Activated T-cell treated with anti-CD3 and anti-CD28 coated beads for 1 hour (primary cell): ENCODE measurements around the gene NOD1.

Experiments used
- DNase-seq: peaks from one replicate; pipeline ENCODE4 v3.0.0-alpha.2; 2020; ENCODE audit warnings: low read depth

The NOD1 gene

DNA sequence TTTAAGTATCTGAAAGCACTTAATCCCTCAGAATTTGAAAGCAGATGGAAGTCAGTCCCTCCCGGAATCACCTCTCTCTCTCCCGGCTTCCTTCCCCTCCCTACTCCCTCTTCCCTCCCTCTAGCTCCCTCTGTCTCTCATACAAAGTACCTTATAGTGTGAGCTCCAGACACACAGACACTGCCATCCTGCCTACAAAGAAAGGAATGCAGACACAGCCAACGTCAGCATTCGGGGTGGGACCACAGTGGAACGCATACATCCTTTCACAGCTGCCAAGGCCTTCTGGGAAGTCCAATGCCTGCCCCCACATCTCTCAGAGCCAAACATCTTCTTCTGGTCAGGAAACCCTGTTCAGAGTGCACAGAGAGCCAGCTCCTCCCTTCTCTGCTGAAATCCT, 9.3 kb downstream of the NOD1 start:
- no peak for DNase-seq

DNA sequence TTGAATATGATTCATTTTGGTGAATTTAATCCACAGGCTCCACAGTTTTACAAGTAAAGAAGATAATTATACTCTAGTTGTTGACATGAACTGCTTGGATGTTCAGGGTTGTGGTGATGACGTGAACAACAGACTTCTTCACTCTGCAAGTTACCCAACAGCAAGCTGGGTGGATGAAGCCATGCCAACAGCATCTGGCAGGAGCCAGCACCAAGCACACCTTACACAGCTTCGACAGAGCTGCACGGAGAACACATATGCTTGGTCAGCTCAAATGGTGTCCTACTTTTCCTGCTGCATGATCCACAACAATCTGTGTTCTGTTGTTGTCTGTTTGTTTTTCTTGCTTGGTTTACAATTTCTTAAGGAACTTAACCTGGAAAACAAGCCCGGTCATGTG, 9.8 kb downstream of the NOD1 start:
- no peak for DNase-seq

- DNase-seq: no peak
Observed at GRCh38 chr7:30468041-30468440, 10.5 kb downstream of the NOD1 start.

GRCh38 chr7:30467271-30467670, 11.3 kb downstream of the NOD1 start:
- DNase-seq: no peak

DNA sequence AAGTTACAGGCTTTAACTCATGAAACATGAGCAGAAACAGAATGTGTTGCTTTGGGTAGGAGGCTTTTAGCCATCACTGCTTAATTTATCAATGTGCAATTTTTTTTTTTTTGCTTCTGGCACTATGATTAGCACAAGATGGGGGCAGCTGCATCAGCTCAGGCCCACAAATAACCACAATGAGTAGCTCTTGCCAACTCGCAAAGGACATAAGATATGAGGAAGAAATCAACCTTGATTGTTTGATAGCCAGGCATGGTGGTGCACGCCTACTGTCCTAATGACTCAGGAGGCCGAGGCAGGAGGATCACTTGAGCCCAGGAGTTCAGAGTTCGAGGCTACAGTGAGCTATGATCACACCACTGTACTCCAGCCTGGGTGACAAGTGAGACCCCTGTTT, 12.3 kb downstream of the NOD1 start:
- no peak for DNase-seq

GRCh38 chr7:30465811-30466180, 12.8 kb downstream of the NOD1 start:
- no peak for DNase-seq

DNA sequence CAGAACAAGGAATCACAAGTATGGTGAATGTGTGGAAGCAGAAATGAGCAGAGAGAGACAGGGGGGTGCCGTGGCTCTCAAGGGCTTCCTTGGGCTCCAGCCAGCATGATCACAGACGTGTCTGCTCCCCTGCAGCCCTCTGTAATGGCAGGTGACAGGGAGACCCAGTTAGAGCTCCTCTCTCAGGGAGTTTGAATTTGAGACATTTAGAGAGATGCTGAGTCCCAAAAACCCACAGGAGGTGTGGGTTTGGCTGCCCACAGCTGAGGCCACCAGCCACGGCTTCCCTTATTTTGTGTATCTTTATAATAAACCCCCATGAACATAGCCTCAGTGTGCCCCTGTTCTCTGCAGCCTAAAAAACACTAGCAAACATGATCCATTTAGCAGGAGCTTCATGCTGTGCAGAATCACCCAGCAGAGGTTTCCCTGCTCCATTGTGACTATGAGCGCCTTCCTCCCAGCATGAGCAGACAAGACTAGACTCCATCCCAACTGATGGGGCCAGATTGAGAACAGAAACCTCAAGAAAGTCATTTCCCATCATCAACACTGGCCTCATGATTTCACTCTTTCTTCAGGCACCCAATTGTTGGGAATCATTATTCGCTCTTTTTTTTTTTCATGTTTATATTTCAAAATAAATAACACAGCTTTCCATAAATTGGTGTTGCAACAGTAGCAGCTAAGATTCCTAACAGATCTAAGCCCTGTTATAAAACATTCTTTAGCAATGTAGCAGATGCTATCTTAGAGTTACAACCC, 13.4 kb downstream of the NOD1 start:
- DNase-seq: no peak

DNA sequence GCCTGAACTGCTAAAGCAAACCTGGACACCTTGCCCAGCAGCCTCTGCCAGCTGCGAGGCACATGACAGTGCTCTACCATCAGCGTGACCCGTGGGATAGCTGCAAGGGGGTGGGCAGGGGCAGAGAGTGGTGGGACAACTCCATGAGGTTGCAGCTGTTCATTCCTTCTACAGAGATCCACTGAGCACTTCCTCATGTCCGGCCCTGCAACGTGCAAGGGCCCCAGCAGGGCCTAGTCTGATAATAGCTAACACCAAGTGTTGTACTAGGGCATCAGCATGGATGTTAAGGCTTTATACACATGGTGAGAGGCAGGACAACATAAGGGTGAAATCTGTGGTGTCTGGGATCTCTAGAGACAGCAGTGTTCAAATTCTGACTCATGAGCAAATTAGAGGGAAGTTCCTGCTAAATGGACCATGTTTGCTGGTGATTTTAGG, 14.3 kb downstream of the NOD1 start:
- no peak for DNase-seq

DNA sequence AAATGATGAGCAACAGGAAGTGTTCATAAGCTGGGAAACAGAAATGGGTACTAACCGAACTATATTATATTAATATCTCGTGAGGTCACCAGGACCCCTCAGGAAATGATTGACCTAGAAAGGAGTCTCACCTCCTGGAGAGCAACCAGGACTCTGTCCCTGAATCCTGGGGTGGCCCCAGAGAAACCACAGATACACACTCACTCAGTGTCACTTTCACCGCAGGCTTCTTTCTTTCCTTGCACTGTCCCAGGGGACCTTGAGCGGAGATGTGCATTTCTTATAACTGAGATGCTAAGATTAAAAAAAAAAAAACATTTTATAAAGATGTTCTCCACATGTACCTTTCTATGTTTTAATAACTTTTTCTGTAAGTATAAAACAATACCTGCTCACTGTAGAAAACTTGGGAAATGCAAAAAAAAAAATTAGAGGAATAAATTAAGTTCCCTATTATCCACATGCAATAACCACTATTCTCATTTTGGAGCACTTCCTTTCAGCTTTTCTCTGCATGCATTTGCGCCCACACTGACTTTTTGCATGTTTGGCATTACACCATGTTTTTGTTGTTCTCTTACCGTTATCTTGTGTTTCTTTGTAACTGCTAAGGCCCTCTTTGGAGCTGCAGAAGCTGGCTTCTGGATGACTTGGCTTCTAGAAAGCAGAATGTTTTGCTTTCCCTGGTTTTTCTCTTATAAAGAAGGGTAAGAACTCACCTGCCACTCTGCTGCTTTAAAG, 15.0 kb downstream of the NOD1 start:
- no peak for DNase-seq

GRCh38 chr7:30462179-30462578, 16.4 kb downstream of the NOD1 start:
- no peak for DNase-seq

GRCh38 chr7:30460246-30460633, 18.3 kb downstream of the NOD1 start:
- DNase-seq: no peak

- no peak for DNase-seq
Observed at GRCh38 chr7:30459591-30460245, 18.9 kb downstream of the NOD1 start.

DNA sequence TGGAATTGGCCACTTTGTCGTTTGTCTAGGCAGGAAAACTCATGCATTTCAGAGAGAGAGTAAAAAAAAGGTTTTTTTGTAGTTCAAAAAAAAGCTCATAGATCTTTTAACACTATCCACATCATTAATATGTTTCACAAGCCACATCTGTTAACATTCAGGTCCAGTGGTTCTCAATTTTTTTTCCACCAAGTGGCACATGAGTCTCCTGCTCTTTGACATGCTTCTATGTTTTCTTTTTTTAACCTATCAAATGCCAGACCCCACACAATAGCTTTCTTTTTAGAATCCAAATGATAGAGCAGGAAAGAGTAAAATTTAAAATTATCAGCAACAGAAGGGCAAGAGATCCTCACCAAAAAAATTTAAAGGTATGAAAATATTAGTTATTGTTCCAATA, 20.3 kb downstream of the NOD1 start:
- no peak for DNase-seq

DNA sequence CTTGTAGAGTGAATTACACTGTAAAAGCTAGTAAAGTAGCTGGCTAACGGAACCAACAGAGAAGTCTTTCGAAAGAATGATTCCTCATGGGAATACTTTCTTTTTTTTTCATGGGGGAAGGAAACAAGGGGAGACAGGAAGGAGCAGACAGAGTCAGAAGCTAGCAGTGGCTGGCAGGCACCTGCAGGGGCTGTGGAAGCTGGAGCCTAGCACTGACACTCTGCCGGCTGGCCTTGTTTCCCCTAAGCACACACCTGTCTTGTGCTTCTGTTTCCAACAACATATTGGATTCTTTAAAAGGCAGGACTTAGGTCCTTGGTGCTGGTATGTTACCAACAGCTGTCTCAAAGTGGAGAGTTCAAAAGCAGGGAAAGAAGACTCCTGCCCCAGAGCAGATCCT, 24.7 kb downstream of the NOD1 start:
- no peak for DNase-seq

GRCh38 chr7:30453016-30453415, 25.6 kb downstream of the NOD1 start:
- DNase-seq: no peak

DNA sequence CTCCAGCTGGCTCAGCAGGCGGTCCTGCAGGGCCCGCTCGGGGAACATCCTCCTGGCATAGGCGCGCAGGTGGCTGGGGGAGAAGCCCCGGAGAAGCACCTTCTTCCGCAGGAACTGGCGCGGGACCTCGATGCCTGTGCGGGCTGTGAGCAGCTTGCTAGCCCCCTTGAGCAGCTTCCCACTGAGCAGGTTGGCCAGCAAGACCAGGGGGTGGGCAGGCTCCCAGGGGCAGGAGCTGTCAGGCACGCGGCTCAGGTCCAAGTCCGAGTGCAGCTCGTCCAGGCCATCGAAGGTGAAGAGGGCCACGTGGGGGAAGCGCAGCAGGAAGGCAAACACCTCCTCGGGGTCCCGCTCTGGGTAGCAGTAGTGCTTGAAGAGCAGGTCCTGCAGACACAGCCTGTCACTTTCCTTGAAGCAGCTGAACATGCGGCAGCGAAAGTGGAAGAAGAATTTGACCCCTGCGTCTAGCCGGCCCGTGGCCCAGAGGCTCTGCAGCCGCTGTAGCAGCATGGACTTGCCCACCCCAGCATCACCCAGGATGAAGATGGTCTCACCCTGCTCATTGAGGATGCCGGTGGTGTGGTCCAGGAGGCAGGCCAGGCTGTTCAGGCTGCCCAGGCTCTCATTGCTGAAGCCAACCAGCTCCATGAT, 26.2 kb downstream of the NOD1 start:
- DNase-seq: no peak

DNA sequence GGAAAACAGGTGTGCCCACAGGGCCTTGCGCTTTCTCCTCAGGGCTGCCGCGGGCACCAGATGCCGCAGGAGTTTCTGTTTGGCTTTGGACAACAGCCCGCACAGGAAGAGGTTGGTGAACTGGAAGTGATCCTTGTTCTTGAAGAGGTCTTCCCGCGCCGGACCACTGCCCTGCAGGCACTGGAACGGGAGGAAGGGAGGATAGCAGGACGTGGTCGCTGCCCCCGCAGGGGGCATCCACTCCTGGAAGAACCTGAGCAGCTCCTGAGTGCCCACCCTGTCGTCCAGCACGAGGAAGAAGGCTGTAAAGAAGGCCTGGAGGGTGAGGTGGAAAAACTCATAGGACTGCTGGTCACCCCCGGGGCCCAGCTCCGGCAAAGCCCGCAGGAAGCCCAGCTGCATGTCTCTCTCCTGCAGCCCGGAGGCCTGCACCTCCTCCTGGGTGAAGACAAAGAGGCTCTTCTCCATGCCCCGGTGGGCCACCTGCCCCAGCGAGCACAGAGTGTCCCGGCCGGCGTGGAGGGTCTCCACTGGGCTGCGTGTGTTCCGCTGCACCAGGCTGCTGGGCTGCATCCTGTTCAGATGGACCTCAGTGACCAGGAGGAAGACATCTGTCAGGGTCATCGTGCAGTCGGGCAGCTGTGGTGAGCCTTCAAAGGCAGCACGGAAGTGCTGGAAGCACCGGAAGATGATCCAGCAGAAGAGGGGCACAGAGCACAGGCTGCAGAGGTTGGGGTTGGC, 26.9 kb downstream of the NOD1 start:
- DNase-seq: no peak

DNA sequence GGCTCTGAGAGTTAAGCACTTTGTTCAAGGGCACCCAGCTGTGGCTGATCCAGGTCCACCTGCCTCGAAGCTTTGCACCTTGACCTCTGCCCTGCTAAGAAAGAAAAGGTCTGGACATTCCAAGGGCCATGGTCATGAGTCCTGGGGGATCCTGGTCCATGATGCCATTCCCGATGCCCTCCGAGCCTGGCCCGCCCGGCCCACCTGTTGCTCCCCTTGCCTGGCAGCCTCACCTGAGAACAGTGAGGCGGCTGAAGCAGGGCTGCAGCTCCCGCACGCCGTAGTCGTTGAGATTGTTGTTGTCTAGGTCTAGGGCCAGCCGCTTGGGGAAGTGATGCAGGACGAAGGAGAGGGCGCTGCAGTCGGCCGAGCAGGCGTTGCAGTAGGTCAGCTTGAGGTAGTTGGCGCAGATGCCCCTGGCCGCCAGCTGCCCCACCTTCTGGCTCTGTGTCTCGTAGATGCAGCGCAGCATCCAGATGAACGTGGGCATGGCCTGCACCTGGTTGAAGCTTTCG, 27.5 kb downstream of the NOD1 start:
- DNase-seq: no peak

- no peak for DNase-seq
Observed at GRCh38 chr7:30450240-30450982, 28.2 kb downstream of the NOD1 start.

GRCh38 chr7:30448461-30449189, 30.0 kb downstream of the NOD1 start:
- no peak for DNase-seq
